Osteocyte (in vitro differentiated cells): Measurements from ENCODE around the gene ADCY3. TPM values are rescaled to one million over a fixed set of nuclear protein-coding genes. Genes with fewer than 3 reads are reported as not detected.

ENCODE experiments used
- DNase-seq: peaks from one replicate; pipeline ENCODE4 v3.0.0; 2021; ENCODE audit warnings: mixed read lengths; ENCODE audit not compliant: unreplicated experiment; ENCODE audit errors: extremely low spot score
- H3K27ac Mint-ChIP-seq: one replicate; pipeline ENCODE4 v1.8.0; 2021; ENCODE audit warnings: mild to moderate bottlenecking, mixed read lengths; ENCODE audit not compliant: unreplicated experiment
- H3K27me3 Mint-ChIP-seq: one replicate; pipeline ENCODE4 v1.8.0; 2021; ENCODE audit warnings: mixed read lengths; ENCODE audit not compliant: unreplicated experiment
- H3K36me3 Mint-ChIP-seq: one replicate; pipeline ENCODE4 v1.8.0; 2021; ENCODE audit warnings: mixed read lengths; ENCODE audit not compliant: unreplicated experiment
- H3K4me1 Mint-ChIP-seq: one replicate; pipeline ENCODE4 v1.8.0; 2021; ENCODE audit warnings: mixed read lengths; ENCODE audit not compliant: unreplicated experiment
- H3K4me3 Mint-ChIP-seq: one replicate; pipeline ENCODE4 v1.8.0; 2021; ENCODE audit warnings: mild to moderate bottlenecking, moderate library complexity, mixed read lengths; ENCODE audit not compliant: unreplicated experiment
- H3K9me3 Mint-ChIP-seq: one replicate; pipeline ENCODE4 v1.8.0; 2021; ENCODE audit warnings: mixed read lengths; ENCODE audit not compliant: unreplicated experiment
- total RNA-seq: library from RNA; stranded (reverse); gene quantifications from 2 replicates; pipeline ENCODE4 v1.2.1, GENCODE V29; 2021
- TF ChIP-seq, protein P1 (sequence below): fragments of 200-600 bp; sonication (generic); IDR thresholded peaks from 2 replicates; pipeline ENCODE4 v1.5.0; 2021; ENCODE audit warnings: antibody characterized with exemption, mild to moderate bottlenecking, moderate library complexity

The ADCY3 gene
- total RNA-seq, 1 donor from 2014 or later = 99.9 TPM

GRCh38 chr2:24844023-24844685 lies 75.9 kb downstream of the ADCY3 start:
- Mint-ChIP-seq H3K9me3 (no peaks in the 10 kb centered on the region), H3K4me3 (no peak overlapping the region), H3K36me3 (peaks cover 12% of the 10 kb centered on the region), H3K27me3 (no peaks in the 10 kb centered on the region), H3K4me1 (peaks cover 5% of the 10 kb centered on the region), H3K27ac (no peak overlapping the region)
- TF ChIP-seq, protein P1, sequence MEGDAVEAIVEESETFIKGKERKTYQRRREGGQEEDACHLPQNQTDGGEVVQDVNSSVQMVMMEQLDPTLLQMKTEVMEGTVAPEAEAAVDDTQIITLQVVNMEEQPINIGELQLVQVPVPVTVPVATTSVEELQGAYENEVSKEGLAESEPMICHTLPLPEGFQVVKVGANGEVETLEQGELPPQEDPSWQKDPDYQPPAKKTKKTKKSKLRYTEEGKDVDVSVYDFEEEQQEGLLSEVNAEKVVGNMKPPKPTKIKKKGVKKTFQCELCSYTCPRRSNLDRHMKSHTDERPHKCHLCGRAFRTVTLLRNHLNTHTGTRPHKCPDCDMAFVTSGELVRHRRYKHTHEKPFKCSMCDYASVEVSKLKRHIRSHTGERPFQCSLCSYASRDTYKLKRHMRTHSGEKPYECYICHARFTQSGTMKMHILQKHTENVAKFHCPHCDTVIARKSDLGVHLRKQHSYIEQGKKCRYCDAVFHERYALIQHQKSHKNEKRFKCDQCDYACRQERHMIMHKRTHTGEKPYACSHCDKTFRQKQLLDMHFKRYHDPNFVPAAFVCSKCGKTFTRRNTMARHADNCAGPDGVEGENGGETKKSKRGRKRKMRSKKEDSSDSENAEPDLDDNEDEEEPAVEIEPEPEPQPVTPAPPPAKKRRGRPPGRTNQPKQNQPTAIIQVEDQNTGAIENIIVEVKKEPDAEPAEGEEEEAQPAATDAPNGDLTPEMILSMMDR = no peak
- DNase-seq = no peak

GRCh38 chr2:24843330-24843860 lies 76.6 kb downstream of the ADCY3 start:
- no peak for DNase-seq
- Mint-ChIP-seq H3K27ac (no peak overlapping the region), H3K9me3 (no peaks in the 10 kb centered on the region), H3K4me3 (no peak overlapping the region), H3K36me3 (peaks cover 12% of the 10 kb centered on the region), H3K4me1 (peaks cover 5% of the 10 kb centered on the region), H3K27me3 (no peaks in the 10 kb centered on the region)
- TF ChIP-seq, protein P1 = no peak

DNA sequence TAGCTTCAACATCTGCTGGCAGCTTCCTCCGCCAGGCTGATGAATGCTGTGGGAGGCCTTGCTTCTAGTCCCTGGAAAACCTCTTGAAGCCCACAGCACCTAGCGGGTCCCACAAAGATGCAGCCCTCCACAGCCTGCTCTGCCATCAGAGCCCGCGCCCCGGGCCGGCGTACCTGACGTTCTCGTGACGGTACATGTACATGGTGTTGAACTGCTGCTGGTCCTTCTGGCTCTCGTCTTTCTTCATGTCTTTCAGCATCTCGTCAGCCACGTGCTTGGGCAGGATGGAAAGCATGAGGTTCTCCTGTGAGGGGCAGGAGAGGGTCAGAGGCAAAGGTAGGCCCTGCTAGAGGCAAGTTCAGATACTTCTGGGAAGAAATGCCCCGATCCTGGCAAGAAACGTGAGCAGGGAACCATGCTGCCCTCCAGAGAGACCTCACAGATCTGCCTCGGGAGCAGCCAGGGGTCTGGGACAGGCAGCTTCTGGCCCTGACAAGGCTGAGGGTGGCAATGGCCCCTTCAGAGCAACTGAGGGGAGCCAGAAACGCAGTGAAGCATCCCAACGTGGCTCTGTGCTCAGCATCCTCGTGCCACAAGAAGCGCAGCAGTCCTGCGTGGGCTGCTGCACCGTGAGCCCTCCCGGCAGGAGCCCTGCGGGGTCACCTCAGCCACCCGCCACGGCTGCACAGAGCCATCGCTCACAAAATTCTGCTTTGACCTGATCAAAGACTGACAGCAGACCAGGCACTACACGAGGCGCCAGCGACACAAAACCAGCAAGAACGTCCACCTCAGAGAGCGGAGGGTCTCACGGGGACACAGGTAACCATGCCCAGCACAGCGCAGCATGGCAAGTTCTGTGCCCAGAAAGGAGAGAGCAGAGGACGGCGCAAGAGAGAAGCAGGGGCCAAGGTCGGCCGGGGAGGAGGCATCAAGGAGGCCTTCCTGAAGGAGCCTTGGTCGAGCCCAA lies 77.7 kb downstream of the ADCY3 start:
- Mint-ChIP-seq H3K27ac (no peak overlapping the region), H3K4me1 (peaks cover 5% of the 10 kb centered on the region), H3K4me3 (no peak overlapping the region), H3K27me3 (no peaks in the 10 kb centered on the region), H3K36me3 (peaks cover 15% of the 10 kb centered on the region), H3K9me3 (no peaks in the 10 kb centered on the region)
- no peak for DNase-seq
- TF ChIP-seq, protein P1 = no peak

DNA sequence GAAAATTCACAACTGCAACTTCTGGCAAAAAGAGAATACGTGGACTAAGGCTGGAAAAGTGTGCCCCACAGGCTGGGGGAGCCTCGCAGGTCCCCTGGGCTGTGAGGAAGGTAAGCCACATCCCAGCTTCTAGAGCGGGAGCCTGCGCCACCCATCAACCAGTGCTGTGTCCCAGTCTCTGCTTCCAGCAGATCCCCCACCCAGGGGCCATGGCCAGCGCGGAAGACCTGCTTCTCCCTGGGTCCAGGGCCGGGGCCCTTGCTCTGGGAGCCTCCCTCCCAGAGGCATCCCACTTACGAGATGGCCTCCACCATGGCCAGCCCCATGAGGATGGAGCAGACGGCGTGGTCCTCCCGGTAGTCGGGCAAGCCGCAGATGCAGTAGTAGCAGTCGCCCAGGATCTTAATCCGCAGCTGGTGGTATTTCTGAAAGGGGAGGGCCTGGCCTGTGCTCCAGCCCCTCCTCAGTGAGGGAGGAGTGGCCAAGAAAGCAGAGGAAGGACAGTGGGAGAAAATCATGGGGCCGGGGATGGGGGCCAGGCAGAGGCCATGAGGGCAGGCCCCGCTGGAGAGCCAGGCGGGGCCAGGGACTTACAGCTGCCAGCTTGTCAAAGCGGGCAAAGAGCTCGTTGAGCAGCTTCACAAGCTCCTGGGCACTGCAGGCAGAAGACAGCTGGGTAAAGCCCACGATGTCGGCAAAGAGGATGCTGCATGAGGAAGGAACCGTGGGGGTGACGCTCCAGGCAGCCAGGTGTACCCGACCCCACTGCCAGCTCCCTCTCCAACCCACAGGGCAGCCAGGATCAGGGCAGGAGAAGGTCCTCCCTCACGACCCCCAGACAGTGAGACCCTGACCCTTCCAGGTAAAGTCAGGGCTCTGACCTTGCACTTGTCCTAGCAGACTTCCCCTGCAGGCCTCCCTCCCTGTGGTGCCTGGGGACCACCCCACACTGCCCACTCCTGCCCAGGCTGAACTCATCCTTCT lies 78.8 kb downstream of the ADCY3 start:
- no peaks in the 10 kb centered on the region for H3K27me3 Mint-ChIP-seq
- no peaks in the 10 kb centered on the region for H3K9me3 Mint-ChIP-seq
- no peak for DNase-seq
- H3K4me1 Mint-ChIP-seq = peaks cover 5% of the 10 kb centered on the region
- no peak overlapping the region for H3K27ac Mint-ChIP-seq
- peaks cover 23% of the 10 kb centered on the region for H3K36me3 Mint-ChIP-seq
- TF ChIP-seq, protein P1 = no peak
- no peak overlapping the region for H3K4me3 Mint-ChIP-seq
